Hepatocyte (in vitro differentiated cells): ENCODE measurements around the gene APRT.

Experiments
- CTCF ChIP-seq: fragments of 200-600 bp; sonication (generic); IDR thresholded peaks from 2 replicates; pipeline ENCODE4 v1.5.1; 2016; ENCODE audit warnings: antibody characterized with exemption, mild to moderate bottlenecking; ENCODE audit not compliant: poor library complexity
- EZH2phosphoT487 ChIP-seq: fragments of 200-600 bp; sonication (generic); IDR thresholded peaks from one replicate; pipeline ENCODE4 v1.6.1; 2018; ENCODE audit warnings: antibody characterized with exemption, mild to moderate bottlenecking, low read depth, moderate library complexity; ENCODE audit not compliant: unreplicated experiment, severe bottlenecking

DNA sequence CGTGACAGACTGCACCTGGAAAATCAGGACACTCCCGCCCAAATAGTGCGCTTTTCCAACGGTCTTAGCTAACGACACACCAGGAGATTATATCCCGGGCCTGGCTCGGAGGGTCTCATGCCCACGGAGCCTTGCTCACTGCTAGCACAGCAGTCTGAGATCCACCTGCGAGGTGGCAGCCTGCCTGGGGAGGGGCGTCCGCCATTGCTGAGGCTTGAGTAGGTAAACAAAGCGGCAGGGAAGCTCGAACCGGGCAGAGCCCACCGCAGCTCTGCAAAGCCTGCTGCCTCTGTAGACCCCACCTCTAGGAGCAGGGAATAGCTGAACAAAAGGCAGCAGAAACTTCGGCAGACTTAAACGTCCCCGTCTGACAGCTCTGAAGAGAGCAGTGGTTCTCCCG, 39.9 kb upstream of the APRT start:
- no peak for TF ChIP-seq CTCF
- no peak for TF ChIP-seq EZH2phosphoT487
